ENCODE measurements around the gene PML.
"Not testable (repeated sequence)": the region's sequence is repeated elsewhere in the genome, so short reads cannot be mapped to it uniquely, and the experiment has no call there.

Gene PML

GRCh38 chr15:74071645-74072044 lies 77.1 kb downstream of the PML start:
- H3K27me3 Mint-ChIP-seq; H3K4me1 Mint-ChIP-seq (ENCODE audit: low read depth); H3K9me3 Mint-ChIP-seq; H3K27ac Mint-ChIP-seq; H3K4me3 Mint-ChIP-seq; H3K36me3 Mint-ChIP-seq (ENCODE audit: low read depth); intact Hi-C loops (cut with micrococcal nuclease): not testable (repeated sequence)

GRCh38 chr15:74072132-74072531 lies 77.6 kb downstream of the PML start:
- H3K36me3 Mint-ChIP-seq (ENCODE audit: low read depth); H3K4me1 Mint-ChIP-seq (ENCODE audit: low read depth); intact Hi-C loops (cut with micrococcal nuclease); H3K27ac Mint-ChIP-seq; H3K27me3 Mint-ChIP-seq; H3K4me3 Mint-ChIP-seq; H3K9me3 Mint-ChIP-seq: not testable (repeated sequence)

DNA sequence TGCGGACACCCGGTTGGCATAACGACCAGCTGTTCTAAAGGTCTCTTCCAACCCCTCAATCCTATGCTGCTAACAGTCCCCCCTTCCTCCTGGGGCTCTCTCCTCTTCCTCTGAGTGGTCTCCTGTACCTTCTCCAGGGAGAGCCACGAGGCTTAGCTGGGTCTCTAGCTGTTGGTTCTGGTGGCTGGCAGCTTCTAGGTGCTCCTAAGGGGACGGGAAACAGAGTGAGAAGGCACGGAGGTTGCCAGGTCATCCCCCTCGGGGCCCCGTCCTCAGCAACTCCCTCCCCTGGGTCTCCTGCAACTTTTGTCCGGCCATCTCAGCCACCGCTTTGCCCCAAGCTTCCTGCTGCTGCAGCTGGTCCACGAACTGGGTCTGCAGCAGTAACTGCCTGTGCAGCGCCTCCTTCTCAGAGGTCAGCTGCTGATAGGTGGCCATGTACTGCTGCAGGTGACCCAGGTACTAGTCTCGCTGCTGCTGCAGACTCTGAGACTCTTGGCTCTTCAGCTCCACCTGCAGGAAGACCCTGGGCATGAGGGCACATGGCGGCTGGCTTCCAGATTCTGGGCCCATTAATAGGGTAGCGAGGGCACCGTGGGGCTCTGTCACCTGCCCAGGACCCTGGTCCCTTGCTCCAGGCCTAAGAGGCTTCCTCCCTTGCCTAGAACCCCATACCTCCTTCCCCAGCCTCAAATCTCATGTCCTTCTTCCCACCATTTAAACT lies 78.3 kb downstream of the PML start:
- intact Hi-C loops (cut with micrococcal nuclease); H3K27me3 Mint-ChIP-seq; H3K4me1 Mint-ChIP-seq (ENCODE audit: low read depth); H3K9me3 Mint-ChIP-seq; H3K4me3 Mint-ChIP-seq; H3K27ac Mint-ChIP-seq; H3K36me3 Mint-ChIP-seq (ENCODE audit: low read depth): not testable (repeated sequence)

DNA sequence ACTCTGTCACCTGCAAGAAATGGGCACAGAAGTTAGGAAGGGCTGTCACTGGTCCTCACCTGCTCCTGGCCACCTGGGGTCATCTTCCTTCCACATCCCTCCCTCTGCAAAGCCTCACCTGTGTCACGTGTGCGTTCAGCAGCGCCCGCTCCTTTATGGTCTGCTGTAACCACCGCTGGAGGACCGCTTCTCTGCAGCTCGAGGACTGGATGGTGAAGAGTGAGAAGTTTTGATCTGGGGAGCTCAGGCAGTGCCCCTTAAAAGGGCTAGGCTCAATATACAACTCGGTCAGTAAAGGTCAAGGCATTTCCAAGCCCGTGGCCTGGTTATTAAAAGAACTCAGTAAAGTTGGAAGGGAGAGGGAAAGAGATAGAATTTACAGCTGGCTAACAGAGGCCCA lies 81.3 kb downstream of the PML start:
- H3K9me3 Mint-ChIP-seq; H3K27ac Mint-ChIP-seq; intact Hi-C loops (cut with micrococcal nuclease); H3K36me3 Mint-ChIP-seq (ENCODE audit: low read depth); H3K27me3 Mint-ChIP-seq; H3K4me1 Mint-ChIP-seq (ENCODE audit: low read depth); H3K4me3 Mint-ChIP-seq: not testable (repeated sequence)

DNA sequence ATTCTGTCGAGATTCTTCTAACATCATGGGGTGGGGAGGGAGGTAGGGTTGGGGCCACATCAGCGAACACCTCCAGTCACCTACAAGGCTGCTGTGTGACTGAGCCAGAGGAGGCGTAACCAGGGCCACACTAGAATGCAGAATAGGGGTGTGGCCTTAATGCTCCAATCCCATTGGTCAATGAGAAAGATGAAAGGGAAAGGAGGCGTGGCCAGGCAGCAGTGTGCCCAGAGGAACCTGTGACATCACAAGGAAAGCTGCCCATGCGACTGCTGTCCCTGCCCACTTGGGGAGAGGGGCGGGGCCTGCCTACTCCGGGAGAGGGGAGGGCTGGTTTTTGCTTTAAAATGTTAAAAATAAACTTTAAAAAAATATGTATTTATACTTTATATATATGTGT lies 87.9 kb downstream of the PML start, which contains the start of gene GOLGA6A:
TSS of gene GOLGA6A (minus strand) at position 101 of the 400 bp plus-strand sequence. CDS start at position 60, 41 bp downstream.
- H3K4me3 Mint-ChIP-seq; H3K36me3 Mint-ChIP-seq (ENCODE audit: low read depth); H3K9me3 Mint-ChIP-seq; H3K27ac Mint-ChIP-seq; H3K27me3 Mint-ChIP-seq; intact Hi-C loops (cut with micrococcal nuclease); H3K4me1 Mint-ChIP-seq (ENCODE audit: low read depth): not testable (repeated sequence)

- H3K27me3 Mint-ChIP-seq; H3K36me3 Mint-ChIP-seq (ENCODE audit: low read depth); H3K9me3 Mint-ChIP-seq; H3K27ac Mint-ChIP-seq; H3K4me3 Mint-ChIP-seq; intact Hi-C loops (cut with micrococcal nuclease); H3K4me1 Mint-ChIP-seq (ENCODE audit: low read depth): not testable (repeated sequence)
Measured at GRCh38 chr15:74094567-74094966, 100.1 kb downstream of the PML start.

DNA sequence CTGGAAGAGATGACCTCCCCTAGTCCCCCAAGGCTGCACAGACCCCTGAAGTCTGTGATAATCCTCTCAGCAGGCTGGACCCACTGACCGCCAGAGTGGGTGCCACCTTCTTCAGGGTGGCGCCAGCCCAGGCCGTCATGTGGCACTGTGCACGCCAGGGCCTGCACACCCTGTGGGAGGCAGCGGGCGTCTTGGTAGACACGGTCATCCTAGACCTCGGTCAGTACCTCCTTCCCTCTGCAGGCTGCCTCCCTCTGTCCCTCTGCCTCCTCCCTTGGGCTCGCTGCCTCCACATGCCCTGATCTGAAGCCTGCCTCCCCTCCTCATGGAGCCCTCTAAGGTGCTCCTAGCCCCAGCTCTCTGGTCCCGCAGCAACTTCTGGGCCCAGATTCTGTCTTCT lies 101.1 kb downstream of the PML start:
- H3K9me3 Mint-ChIP-seq; H3K4me3 Mint-ChIP-seq; intact Hi-C loops (cut with micrococcal nuclease); H3K36me3 Mint-ChIP-seq (ENCODE audit: low read depth); H3K27me3 Mint-ChIP-seq; H3K27ac Mint-ChIP-seq; H3K4me1 Mint-ChIP-seq (ENCODE audit: low read depth): not testable (repeated sequence)

DNA sequence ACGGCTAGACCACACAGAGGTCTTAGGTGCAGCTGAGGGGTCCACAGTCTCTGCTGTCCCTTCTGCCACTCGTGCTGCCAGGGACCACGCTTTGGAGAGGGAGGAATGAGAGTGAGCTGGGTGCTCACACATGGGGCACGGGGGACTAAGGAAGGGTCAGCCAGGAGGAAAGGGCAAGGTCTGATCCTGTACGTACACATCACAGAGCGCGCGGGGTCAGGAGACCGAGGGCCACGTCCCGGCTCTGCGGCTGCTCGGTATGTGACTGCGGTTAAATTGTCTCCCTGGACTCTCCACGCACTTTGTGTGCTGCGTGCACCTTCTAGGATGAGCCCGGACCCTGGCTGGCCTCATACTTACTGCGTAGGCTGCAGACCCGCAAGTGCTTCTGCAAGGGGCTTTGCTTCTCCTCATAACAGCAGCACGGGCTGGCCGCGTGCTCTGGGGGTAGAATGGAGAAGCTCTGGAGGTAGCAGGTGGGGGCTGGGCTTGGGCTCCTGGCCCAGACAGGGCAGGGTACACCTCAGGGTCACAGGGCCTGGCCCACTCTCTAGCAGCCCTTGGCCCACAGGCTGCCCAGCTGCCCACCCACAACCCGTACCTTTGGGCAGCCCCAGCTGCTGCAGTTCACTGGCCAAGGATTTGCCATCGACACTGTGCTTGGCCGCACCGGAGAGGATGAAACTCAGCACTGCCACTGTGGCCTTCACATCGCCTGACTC lies 102.4 kb downstream of the PML start:
- H3K27me3 Mint-ChIP-seq; H3K36me3 Mint-ChIP-seq (ENCODE audit: low read depth); H3K27ac Mint-ChIP-seq; H3K9me3 Mint-ChIP-seq; H3K4me3 Mint-ChIP-seq; intact Hi-C loops (cut with micrococcal nuclease); H3K4me1 Mint-ChIP-seq (ENCODE audit: low read depth): not testable (repeated sequence)

Measured in dendritic cell treated with granulocyte-macrophage colony-stimulating factor and Interleukin-4, amounts not matched to agents 40 ng/mL and 50 ng/mL, for 4 days (primary cell).